ENCODE data around the gene CPB2.

Gene CPB2

DNA sequence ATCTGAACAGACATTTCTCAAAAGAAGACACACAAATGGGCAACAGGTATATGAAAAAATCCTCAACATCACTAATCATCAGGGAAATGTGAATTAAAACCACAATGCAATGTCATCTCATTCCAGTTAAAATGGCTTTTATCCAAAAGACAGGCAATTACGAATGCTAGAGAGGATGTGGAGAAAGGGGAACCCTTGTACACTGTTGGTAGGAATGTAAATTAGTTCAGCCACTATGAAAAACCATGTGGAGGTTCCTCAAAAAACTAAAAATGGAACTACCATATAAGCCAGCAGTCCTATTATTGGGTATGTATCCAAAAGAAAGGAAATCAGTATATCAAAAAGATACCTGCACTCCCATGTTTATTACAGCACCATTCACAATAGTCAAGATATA is 27.6 kb downstream of the CPB2 start:
- Histone ChIP-seq H3K27ac (ENCODE audit: low read depth, low read length, severe bottlenecking) (no peak overlapping the region), H3K9me3 (ENCODE audit: control insufficient read depth, low read length) (no peaks in the 10 kb centered on the region), H3K4me3 (ENCODE audit: extremely low read depth, insufficient read depth, low read length, poor library complexity, severe bottlenecking) (no peak overlapping the region), H3K4me1 (ENCODE audit: control insufficient read depth, insufficient read depth, low read length, poor library complexity, severe bottlenecking) (no peaks in the 10 kb centered on the region), H3K36me3 (ENCODE audit: control insufficient read depth, insufficient read depth, low read length) (no peaks in the 10 kb centered on the region)
- no CpG with 5 or more reads among the region's 1 CpG for WGBS, 2 experiments (ENCODE audit: insufficient coverage in 2 of 2)

DNA sequence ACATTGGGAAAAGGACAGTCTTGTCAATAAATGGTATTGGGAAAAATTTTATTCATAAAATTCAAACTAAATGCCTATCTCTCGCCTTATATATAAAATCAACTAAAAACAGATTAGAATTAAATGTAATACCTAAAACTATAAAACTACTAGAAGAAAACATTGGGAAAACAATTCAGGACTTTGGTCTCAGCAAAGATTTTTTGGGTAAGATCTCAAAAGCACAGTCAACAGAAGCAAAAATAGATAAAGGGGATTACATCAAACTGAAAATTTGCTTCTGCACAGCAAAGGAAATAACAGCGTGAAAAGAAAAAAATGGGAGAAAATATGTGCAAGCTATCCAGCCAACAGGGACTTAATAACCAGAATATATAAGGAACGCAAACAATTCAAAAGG is 28.0 kb downstream of the CPB2 start:
- no peaks in the 10 kb centered on the region for H3K36me3 ChIP-seq (ENCODE audit: control insufficient read depth, insufficient read depth, low read length)
- no peaks in the 10 kb centered on the region for H3K9me3 ChIP-seq (ENCODE audit: control insufficient read depth, low read length)
- H3K4me3 ChIP-seq (ENCODE audit: extremely low read depth, insufficient read depth, low read length, poor library complexity, severe bottlenecking): no peak overlapping the region
- no CpG with 5 or more reads among the region's 3 CpGs for WGBS, 2 experiments (ENCODE audit: insufficient coverage in 2 of 2)
- no peaks in the 10 kb centered on the region for H3K4me1 ChIP-seq (ENCODE audit: control insufficient read depth, insufficient read depth, low read length, poor library complexity, severe bottlenecking)
- H3K27ac ChIP-seq (ENCODE audit: low read depth, low read length, severe bottlenecking): no peak overlapping the region

DNA sequence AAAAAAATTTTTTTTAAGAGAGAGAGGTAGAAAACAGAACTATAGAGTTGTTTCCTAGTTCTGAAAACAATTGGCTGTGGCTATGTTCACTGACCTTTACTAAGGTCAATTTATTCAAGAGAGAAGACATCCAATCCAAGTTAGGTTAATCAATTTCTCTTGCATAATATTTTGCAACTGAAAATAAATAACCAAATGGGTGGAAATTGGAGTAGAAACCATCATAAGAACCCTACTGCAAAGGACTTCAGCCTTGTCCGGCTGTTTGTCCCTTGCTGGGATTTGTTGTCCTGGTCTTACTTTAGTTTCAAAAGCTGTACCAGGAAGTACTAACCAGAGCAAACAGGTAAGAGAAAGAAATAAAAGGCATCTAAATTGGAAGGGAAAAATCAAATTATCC is 29.0 kb downstream of the CPB2 start:
- 100% methylated on average over 1 of the region's 1 CpG; no CpG with 5 or more reads in 1 of the 2 experiments for WGBS, 2 experiments (ENCODE audit: insufficient coverage in 2 of 2)
- H3K4me3 ChIP-seq (ENCODE audit: extremely low read depth, insufficient read depth, low read length, poor library complexity, severe bottlenecking): no peak overlapping the region

DNA sequence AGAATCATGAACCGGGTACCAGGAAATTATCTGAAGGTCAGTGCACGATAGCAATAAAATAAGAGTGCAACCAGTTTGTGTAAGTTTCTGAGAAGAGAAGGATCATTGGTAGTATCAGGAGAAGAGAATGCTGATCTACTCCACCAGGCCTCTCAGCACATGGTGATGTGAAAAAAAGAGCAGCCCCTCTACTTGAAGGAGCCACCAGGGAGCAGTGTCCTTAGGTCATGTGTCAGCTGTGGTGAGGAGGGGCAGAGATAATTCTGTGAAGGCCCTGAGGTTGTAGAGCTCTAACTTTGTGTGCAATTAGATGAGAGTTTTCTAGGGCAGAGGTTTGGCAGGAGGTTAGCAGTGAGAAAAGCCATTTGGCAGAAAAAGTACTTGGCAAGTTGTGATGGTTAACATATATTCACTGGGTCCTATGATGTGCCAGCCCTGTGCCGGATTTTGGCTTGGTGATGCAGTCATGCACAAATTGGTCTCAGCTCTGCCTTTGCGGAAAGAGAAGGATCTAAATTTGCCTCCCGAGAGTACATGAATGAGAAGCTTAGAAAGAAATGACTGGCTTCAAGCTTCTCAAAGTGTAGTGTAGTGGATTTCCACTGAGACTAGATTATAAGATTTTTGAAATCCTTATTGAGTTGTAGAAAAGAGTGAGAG is 33.1 kb downstream of the CPB2 start:
- no peaks in the 10 kb centered on the region for H3K36me3 ChIP-seq (ENCODE audit: control insufficient read depth, insufficient read depth, low read length)
- no peak overlapping the region for H3K27ac ChIP-seq (ENCODE audit: low read depth, low read length, severe bottlenecking)
- 89 to 96% methylated on average over 5 of the region's 5 CpGs for WGBS, 2 experiments (ENCODE audit: insufficient coverage in 2 of 2)
- H3K4me3 ChIP-seq (ENCODE audit: extremely low read depth, insufficient read depth, low read length, poor library complexity, severe bottlenecking): no peak overlapping the region
- H3K4me1 ChIP-seq (ENCODE audit: control insufficient read depth, insufficient read depth, low read length, poor library complexity, severe bottlenecking): no peaks in the 10 kb centered on the region
- H3K9me3 ChIP-seq (ENCODE audit: control insufficient read depth, low read length): no peaks in the 10 kb centered on the region

More for the DNA sequence above, 29.0 kb downstream of the CPB2 start:
- H3K4me1 ChIP-seq (ENCODE audit: control insufficient read depth, insufficient read depth, low read length, poor library complexity, severe bottlenecking): no peaks in the 10 kb centered on the region
- H3K9me3 ChIP-seq (ENCODE audit: control insufficient read depth, low read length): no peaks in the 10 kb centered on the region
- no peaks in the 10 kb centered on the region for H3K36me3 ChIP-seq (ENCODE audit: control insufficient read depth, insufficient read depth, low read length)
- H3K27ac ChIP-seq (ENCODE audit: low read depth, low read length, severe bottlenecking): no peak overlapping the region

DNA sequence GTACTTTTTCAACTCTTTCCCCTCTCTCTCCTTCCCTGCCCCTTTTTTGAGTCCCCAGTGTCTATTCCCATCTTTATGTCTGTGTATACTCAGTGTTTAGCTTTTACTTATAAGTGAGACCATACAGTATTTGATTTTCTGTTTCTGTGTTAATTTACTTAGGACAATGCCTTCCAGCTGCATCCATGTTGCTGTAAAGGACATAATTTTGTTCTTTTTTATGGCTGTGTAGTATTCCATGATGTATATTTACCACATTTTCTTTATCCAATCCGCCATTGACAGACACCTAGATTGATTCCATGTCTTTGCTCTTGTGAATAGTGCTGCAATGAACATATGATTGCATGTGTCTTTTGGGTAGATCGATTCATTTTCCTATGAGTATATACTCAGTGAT is 41.5 kb downstream of the CPB2 start:
- H3K36me3 ChIP-seq (ENCODE audit: control insufficient read depth, insufficient read depth, low read length): no peaks in the 10 kb centered on the region
- peaks cover under 1% of the 10 kb centered on the region for H3K4me1 ChIP-seq (ENCODE audit: control insufficient read depth, insufficient read depth, low read length, poor library complexity, severe bottlenecking)
- H3K9me3 ChIP-seq (ENCODE audit: control insufficient read depth, low read length): no peaks in the 10 kb centered on the region
- H3K4me3 ChIP-seq (ENCODE audit: extremely low read depth, insufficient read depth, low read length, poor library complexity, severe bottlenecking): no peak overlapping the region
- no peak overlapping the region for H3K27ac ChIP-seq (ENCODE audit: low read depth, low read length, severe bottlenecking)
- no CpG with 5 or more reads among the region's 2 CpGs for WGBS, 2 experiments (ENCODE audit: insufficient coverage in 2 of 2)

DNA sequence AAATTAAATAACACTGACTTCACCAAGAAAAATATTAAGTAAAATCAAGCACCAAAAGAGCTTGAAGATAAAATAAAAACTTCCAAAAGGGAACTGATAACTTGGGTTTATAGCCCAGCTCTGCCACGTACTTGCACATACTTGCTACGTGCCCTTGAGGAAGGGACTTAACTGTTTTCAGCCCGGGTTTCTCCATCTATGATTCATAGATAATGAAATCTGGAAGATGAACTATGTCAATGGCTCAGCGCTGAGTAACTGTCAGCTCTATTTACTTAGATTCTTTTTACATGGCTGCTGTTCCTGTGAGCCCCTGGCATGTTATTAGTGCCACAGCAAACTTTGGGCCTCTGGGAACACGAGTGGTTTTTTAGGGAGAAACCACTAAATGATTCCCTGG is 42.6 kb downstream of the CPB2 start:
- 94 to 96% methylated on average over 4 to 5 of the region's 5 CpGs for WGBS, 2 experiments (ENCODE audit: insufficient coverage in 2 of 2)

DNA sequence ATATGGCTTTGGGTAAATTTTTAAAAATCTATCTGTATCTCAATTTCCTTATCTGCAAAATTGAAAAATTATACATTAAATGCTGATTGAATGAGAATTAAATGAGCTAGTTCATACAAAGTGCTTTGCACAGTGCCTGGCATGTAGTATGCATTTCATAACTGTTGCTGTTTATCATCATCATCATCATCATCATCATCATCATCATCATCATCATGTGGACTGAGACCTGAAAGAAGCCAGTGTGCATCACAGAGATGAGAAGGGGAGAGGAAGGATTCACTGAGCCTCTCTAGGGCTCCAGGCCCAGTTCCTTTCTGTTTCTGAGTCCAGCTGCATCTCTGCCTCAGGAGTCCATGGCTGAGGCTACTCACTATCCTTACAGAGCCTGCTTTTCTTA is 45.4 kb downstream of the CPB2 start:
- H3K9me3 ChIP-seq (ENCODE audit: control insufficient read depth, low read length): no peaks in the 10 kb centered on the region
- H3K4me1 ChIP-seq (ENCODE audit: control insufficient read depth, insufficient read depth, low read length, poor library complexity, severe bottlenecking): peaks cover 3% of the 10 kb centered on the region
- no peaks in the 10 kb centered on the region for H3K36me3 ChIP-seq (ENCODE audit: control insufficient read depth, insufficient read depth, low read length)
- H3K4me3 ChIP-seq (ENCODE audit: extremely low read depth, insufficient read depth, low read length, poor library complexity, severe bottlenecking): no peak overlapping the region
- no peak overlapping the region for H3K27ac ChIP-seq (ENCODE audit: low read depth, low read length, severe bottlenecking)

More for the DNA sequence above, 42.6 kb downstream of the CPB2 start:
- peaks cover 3% of the 10 kb centered on the region for H3K4me1 ChIP-seq (ENCODE audit: control insufficient read depth, insufficient read depth, low read length, poor library complexity, severe bottlenecking)
- no peak overlapping the region for H3K27ac ChIP-seq (ENCODE audit: low read depth, low read length, severe bottlenecking)
- H3K4me3 ChIP-seq (ENCODE audit: extremely low read depth, insufficient read depth, low read length, poor library complexity, severe bottlenecking): no peak overlapping the region
- H3K36me3 ChIP-seq (ENCODE audit: control insufficient read depth, insufficient read depth, low read length): no peaks in the 10 kb centered on the region
- H3K9me3 ChIP-seq (ENCODE audit: control insufficient read depth, low read length): no peaks in the 10 kb centered on the region

DNA sequence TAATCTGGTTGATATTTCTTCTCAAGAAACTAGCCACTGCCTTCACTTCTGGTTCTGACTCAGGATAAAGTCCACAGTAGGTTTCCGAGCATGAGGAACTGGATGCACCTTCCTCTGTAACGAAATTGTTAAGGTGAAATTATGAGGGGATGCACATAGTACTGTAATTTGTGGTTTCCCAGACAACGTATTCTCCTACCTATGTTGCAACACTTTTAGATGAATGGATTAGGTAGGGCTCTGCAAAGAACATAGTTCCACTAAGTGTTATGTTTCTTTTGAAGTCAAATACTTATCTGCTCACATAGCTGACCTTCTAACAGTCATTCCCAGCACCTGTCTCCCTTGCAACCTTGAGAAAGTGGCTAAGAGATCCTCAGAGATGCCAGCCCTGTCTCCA is 46.6 kb downstream of the CPB2 start:
- WGBS, 2 experiments (ENCODE audit: insufficient coverage in 2 of 2): no CpG with 5 or more reads among the region's 3 CpGs
- Histone ChIP-seq H3K36me3 (ENCODE audit: control insufficient read depth, insufficient read depth, low read length) (no peaks in the 10 kb centered on the region), H3K9me3 (ENCODE audit: control insufficient read depth, low read length) (no peaks in the 10 kb centered on the region), H3K4me3 (ENCODE audit: extremely low read depth, insufficient read depth, low read length, poor library complexity, severe bottlenecking) (no peak overlapping the region), H3K27ac (ENCODE audit: low read depth, low read length, severe bottlenecking) (no peak overlapping the region), H3K4me1 (ENCODE audit: control insufficient read depth, insufficient read depth, low read length, poor library complexity, severe bottlenecking) (peaks cover 3% of the 10 kb centered on the region)

DNA sequence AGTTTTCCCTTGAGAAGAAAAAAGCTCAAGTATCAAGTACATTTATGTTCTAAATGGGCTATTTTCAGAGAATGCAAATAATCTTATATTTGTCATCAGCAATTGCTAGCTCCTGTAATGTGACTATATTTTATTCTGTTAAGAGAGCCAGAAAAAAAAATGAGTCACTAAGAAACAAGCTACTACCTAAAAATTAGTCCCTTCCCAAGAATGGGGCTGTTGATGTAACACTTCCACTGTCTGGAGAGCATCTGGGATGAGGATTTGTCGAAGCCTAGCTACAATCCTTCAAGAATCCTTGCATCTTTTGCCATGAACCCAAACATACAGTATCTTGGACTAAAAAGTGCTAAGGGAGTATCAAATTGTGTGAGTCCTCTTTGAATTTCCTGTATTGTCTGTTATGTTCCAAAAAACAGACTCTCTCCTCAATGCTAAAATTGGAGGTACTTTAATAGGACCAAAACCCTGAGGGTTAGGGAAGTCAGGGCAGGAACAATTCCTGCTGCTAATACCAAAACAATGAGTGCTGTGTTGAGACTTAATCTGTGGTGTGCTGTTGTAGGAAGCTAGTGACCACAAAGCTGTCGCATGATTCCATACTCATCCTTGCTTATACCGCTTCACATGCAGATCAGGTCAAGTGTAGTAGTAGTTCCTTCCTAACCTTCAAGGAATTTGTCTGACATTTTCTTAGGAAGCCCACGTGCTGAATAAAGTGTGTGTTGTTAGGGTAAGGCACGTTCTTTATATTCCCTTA is 47.4 kb downstream of the CPB2 start:
- Histone ChIP-seq H3K36me3 (ENCODE audit: control insufficient read depth, insufficient read depth, low read length) (no peaks in the 10 kb centered on the region), H3K27ac (ENCODE audit: low read depth, low read length, severe bottlenecking) (peak overlapping the region; percentile 57), H3K4me3 (ENCODE audit: extremely low read depth, insufficient read depth, low read length, poor library complexity, severe bottlenecking) (no peak overlapping the region), H3K4me1 (ENCODE audit: control insufficient read depth, insufficient read depth, low read length, poor library complexity, severe bottlenecking) (peaks cover 3% of the 10 kb centered on the region), H3K9me3 (ENCODE audit: control insufficient read depth, low read length) (no peaks in the 10 kb centered on the region)
- WGBS, 2 experiments (ENCODE audit: insufficient coverage in 2 of 2): 80% methylated on average over 1 of the region's 5 CpGs; no CpG with 5 or more reads in 1 of the 2 experiments

DNA sequence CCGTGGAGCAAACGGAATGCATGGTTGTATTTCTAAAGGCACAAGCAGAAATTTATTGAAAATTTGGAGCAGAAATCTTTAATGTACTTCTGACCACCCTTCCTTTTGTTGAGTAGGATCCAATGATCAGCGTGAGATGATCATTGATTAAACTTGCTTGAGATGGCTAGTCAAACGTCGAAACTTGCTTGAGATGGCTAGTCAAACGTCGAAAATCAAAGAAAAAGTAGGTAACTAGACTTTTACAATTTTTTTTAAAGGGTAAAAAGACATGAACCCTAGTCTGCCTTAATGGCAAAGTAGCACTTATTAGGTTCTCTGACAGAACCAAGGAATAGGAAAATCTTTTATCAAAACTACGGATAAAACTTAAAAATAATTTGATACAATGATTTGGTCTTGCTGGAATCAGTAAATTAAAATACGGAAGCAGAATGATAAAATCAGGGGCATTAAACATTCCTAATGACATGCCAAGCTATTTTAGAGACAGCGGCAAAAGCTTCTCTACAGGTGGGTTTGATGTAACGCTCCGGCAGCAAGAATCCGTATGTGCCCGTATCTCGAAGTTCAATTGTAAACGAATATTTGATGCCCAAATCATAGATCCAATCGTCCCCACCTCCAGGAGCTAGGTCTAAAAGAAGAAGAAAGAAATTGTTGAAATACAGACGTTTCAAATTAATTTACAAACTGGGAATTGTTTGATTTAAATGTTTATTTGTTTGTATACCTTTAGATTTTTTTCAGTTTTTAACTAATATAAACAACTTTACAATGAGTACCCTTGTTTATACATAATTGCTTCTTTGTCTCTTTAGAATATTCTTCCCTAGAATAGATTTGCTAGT is 51.4 kb downstream of the CPB2 start:
- Histone ChIP-seq H3K9me3 (ENCODE audit: control insufficient read depth, low read length) (no peaks in the 10 kb centered on the region), H3K4me3 (ENCODE audit: extremely low read depth, insufficient read depth, low read length, poor library complexity, severe bottlenecking) (peak overlapping the region; percentile 94), H3K27ac (ENCODE audit: low read depth, low read length, severe bottlenecking) (peak overlapping the region; percentile 91), H3K4me1 (ENCODE audit: control insufficient read depth, insufficient read depth, low read length, poor library complexity, severe bottlenecking) (peaks cover 3% of the 10 kb centered on the region), H3K36me3 (ENCODE audit: control insufficient read depth, insufficient read depth, low read length) (no peaks in the 10 kb centered on the region)
- 9 to 26% methylated on average over 5 to 7 of the region's 18 CpGs for WGBS, 2 experiments (ENCODE audit: insufficient coverage in 2 of 2)

Data from mesodermal cell (in vitro differentiated cells).